ENCODE data around the gene VWA3A. TPM values are rescaled to one million over a fixed set of nuclear protein-coding genes. Genes with fewer than 3 reads are reported as not detected.

Gene VWA3A
- total and polyA plus RNA-seq, 2 of the 8 experiments (the other 6 are each of a cell fraction or from before 2014, with no cell fraction given), result 0.05 TPM; not detected in 1

DNA sequence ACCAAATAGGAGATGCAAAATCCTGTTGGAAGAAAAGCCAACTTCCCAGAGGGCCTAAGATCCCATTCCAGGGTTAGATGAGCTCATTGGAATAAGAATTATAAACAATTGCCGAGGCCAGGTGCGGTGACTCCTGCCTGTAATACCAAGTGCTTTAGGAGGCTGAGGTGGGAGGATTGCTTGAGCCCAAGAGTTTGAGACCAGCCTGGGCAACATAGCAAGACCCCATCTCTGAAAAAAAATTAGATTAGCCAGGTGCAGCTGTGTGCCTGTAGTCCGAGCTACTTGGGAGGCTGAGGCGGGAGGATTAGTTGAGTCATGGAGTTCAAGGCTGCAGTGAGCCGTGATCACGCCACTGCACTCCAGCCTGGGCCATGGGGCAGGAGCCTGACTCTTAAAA is 52.2 kb downstream of the VWA3A start (continued):
- TF ChIP-seq, protein P1, sequence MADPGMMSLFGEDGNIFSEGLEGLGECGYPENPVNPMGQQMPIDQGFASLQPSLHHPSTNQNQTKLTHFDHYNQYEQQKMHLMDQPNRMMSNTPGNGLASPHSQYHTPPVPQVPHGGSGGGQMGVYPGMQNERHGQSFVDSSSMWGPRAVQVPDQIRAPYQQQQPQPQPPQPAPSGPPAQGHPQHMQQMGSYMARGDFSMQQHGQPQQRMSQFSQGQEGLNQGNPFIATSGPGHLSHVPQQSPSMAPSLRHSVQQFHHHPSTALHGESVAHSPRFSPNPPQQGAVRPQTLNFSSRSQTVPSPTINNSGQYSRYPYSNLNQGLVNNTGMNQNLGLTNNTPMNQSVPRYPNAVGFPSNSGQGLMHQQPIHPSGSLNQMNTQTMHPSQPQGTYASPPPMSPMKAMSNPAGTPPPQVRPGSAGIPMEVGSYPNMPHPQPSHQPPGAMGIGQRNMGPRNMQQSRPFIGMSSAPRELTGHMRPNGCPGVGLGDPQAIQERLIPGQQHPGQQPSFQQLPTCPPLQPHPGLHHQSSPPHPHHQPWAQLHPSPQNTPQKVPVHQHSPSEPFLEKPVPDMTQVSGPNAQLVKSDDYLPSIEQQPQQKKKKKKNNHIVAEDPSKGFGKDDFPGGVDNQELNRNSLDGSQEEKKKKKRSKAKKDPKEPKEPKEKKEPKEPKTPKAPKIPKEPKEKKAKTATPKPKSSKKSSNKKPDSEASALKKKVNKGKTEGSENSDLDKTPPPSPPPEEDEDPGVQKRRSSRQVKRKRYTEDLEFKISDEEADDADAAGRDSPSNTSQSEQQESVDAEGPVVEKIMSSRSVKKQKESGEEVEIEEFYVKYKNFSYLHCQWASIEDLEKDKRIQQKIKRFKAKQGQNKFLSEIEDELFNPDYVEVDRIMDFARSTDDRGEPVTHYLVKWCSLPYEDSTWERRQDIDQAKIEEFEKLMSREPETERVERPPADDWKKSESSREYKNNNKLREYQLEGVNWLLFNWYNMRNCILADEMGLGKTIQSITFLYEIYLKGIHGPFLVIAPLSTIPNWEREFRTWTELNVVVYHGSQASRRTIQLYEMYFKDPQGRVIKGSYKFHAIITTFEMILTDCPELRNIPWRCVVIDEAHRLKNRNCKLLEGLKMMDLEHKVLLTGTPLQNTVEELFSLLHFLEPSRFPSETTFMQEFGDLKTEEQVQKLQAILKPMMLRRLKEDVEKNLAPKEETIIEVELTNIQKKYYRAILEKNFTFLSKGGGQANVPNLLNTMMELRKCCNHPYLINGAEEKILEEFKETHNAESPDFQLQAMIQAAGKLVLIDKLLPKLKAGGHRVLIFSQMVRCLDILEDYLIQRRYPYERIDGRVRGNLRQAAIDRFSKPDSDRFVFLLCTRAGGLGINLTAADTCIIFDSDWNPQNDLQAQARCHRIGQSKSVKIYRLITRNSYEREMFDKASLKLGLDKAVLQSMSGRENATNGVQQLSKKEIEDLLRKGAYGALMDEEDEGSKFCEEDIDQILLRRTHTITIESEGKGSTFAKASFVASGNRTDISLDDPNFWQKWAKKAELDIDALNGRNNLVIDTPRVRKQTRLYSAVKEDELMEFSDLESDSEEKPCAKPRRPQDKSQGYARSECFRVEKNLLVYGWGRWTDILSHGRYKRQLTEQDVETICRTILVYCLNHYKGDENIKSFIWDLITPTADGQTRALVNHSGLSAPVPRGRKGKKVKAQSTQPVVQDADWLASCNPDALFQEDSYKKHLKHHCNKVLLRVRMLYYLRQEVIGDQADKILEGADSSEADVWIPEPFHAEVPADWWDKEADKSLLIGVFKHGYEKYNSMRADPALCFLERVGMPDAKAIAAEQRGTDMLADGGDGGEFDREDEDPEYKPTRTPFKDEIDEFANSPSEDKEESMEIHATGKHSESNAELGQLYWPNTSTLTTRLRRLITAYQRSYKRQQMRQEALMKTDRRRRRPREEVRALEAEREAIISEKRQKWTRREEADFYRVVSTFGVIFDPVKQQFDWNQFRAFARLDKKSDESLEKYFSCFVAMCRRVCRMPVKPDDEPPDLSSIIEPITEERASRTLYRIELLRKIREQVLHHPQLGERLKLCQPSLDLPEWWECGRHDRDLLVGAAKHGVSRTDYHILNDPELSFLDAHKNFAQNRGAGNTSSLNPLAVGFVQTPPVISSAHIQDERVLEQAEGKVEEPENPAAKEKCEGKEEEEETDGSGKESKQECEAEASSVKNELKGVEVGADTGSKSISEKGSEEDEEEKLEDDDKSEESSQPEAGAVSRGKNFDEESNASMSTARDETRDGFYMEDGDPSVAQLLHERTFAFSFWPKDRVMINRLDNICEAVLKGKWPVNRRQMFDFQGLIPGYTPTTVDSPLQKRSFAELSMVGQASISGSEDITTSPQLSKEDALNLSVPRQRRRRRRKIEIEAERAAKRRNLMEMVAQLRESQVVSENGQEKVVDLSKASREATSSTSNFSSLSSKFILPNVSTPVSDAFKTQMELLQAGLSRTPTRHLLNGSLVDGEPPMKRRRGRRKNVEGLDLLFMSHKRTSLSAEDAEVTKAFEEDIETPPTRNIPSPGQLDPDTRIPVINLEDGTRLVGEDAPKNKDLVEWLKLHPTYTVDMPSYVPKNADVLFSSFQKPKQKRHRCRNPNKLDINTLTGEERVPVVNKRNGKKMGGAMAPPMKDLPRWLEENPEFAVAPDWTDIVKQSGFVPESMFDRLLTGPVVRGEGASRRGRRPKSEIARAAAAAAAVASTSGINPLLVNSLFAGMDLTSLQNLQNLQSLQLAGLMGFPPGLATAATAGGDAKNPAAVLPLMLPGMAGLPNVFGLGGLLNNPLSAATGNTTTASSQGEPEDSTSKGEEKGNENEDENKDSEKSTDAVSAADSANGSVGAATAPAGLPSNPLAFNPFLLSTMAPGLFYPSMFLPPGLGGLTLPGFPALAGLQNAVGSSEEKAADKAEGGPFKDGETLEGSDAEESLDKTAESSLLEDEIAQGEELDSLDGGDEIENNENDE (IDR thresholded peaks at IDR 0.05; ENCODE audit: insufficient replicate concordance, low read length), result no peak
- TF ChIP-seq RAD21 (IDR thresholded peaks at IDR 0.05 in 1 of 2, conservative IDR thresholded peaks at IDR 0.05 in 1 of 2; ENCODE audit: low read depth in 2 of 2, low read length in 2 of 2), result no peak
- TF ChIP-seq ZNF274 (IDR thresholded peaks at IDR 0.05; ENCODE audit: borderline replicate concordance, extremely low read depth, low read length), result no peak
- no peak for TF ChIP-seq SUZ12 (IDR thresholded peaks at IDR 0.05; ENCODE audit: low read length)
- TF ChIP-seq CHD1 (IDR thresholded peaks at IDR 0.05; ENCODE audit: low read depth, low read length), result no peak
- TF ChIP-seq SP4 (IDR thresholded peaks at IDR 0.05; ENCODE audit: low read length), result no peak
- no peak for TF ChIP-seq BRCA1 (IDR thresholded peaks at IDR 0.05; ENCODE audit: low read depth, low read length)
- TF ChIP-seq SP2 (IDR thresholded peaks at IDR 0.05; ENCODE audit: low read length), result no peak
- TF ChIP-seq ASH2L (IDR thresholded peaks at IDR 0.05; ENCODE audit: low read length), result no peak
- TF ChIP-seq POLR2A (IDR thresholded peaks at IDR 0.05; ENCODE audit: control extremely low read depth in 1 of 2, low read depth in 2 of 2, low read length in 2 of 2), result no peak
- TF ChIP-seq KDM5A (IDR thresholded peaks at IDR 0.05; ENCODE audit: low read length), result no peak

All from H1 (cell line).